Psoas muscle (tissue), 8 donors: ENCODE data around the gene FOXP1. TPM values are rescaled to one million over a fixed set of nuclear protein-coding genes. Genes with fewer than 3 reads are reported as not detected.

Experiments
- ATAC-seq, 4 donors: fragments of 200-7000 bp; cut with Tn5 transposase; one replicate each; pipeline ENCODE4 v1.9.1; 2020; ENCODE audit warnings: moderate library complexity in 3 of 4, mild to moderate bottlenecking in 2 of 4
- DNase-seq, 2 donors: peaks; one replicate each; pipeline ENCODE4 v3.0.0-alpha.2; 2020
- H3K27ac ChIP-seq: fragments of 200-600 bp; one replicate; pipeline ENCODE4 v1.8.0; 2022
- H3K27me3 ChIP-seq, 3 donors: fragments of 200-600 bp in 1 of 3; one replicate each; pipeline versions ENCODE4 v1.6.1 to v1.8.0; 2013 to 2022; ENCODE audit warnings: low read length in 2 of 3, mild to moderate bottlenecking in 2 of 3, moderate library complexity in 1 of 3; ENCODE audit not compliant: insufficient read depth in 3 of 3
- H3K36me3 ChIP-seq, 2 donors: fragments of 200-600 bp in 1 of 2; one replicate each; pipeline versions ENCODE4 v1.6.1 to v1.8.0; 2013 to 2022; ENCODE audit warnings: low read depth in 1 of 2, mild to moderate bottlenecking in 1 of 2, moderate library complexity in 1 of 2; ENCODE audit not compliant: insufficient read depth in 1 of 2
- H3K4me1 ChIP-seq: fragments of 200-600 bp; one replicate; pipeline ENCODE4 v1.8.0; 2022
- H3K4me3 ChIP-seq: fragments of 200-600 bp; one replicate; pipeline ENCODE4 v1.8.0; 2022; ENCODE audit warnings: mild to moderate bottlenecking
- H3K9me3 ChIP-seq: fragments of 200-600 bp; one replicate; pipeline ENCODE4 v1.8.0; 2022
- WGBS, 3 donors: extraction: QIAGEN DNeasy Blood & Tissue Kit; methylation state at CpG; one replicate each; pipeline versions ENCODE4 v1.1.6 to v1.1.7; 2013; 5-methylcytosine and 5-hydroxymethylcytosine counted together
- intact Hi-C, 2 donors: fragments of 100-400 bp; cut with DNase I; formaldehyde crosslinking; loops; one replicate each; pipeline versions ENCODE4 v1.11.0 to v1.14.2; 2022
- polyA plus RNA-seq, 3 donors: library from polyadenylated mRNA; stranded (reverse); fragments of 200-250 nt; gene quantifications; one replicate each; pipeline ENCODE4 v1.2.3, GENCODE V29; 2013
- total RNA-seq, 4 donors: library from RNA; stranded (reverse); fragmentation: NEBNext Ultra II Directional in 2 of 4; extraction: Animal tissue kit (Norgen Biotek cat#: 25700) in 2 of 4; gene quantifications; one replicate each; pipeline versions ENCODE4 v1.2.1 to v1.2.4, GENCODE V29; 2021 to 2023
- TF ChIP-seq, protein P1 (sequence below): fragments of 200-600 bp; IDR thresholded peaks from one replicate; pipeline ENCODE4 v1.8.0; 2022; ENCODE audit warnings: antibody characterized with exemption
- donor health status: healthy with polysubstance abuse.
- donor health status: DM: no; HTN: no; CAD: no; lungs with moderate emphysema.
- donor health status: Bipolar disorder and iron deficiency.
- donor health status: healthy.
- donor health status: DM: yes; HTN: yes; CAD: no.
- donor health status: DM: no; HTN: no; CAD: no.
- donor health status: DM: no; HTN: no; CAD: no.
- donor health status: DM: yes; HTN: yes; CAD: no.

Gene FOXP1
- total and polyA plus RNA-seq, 7 donors = 2.6 to 26.4 (median 15.4) TPM

DNA sequence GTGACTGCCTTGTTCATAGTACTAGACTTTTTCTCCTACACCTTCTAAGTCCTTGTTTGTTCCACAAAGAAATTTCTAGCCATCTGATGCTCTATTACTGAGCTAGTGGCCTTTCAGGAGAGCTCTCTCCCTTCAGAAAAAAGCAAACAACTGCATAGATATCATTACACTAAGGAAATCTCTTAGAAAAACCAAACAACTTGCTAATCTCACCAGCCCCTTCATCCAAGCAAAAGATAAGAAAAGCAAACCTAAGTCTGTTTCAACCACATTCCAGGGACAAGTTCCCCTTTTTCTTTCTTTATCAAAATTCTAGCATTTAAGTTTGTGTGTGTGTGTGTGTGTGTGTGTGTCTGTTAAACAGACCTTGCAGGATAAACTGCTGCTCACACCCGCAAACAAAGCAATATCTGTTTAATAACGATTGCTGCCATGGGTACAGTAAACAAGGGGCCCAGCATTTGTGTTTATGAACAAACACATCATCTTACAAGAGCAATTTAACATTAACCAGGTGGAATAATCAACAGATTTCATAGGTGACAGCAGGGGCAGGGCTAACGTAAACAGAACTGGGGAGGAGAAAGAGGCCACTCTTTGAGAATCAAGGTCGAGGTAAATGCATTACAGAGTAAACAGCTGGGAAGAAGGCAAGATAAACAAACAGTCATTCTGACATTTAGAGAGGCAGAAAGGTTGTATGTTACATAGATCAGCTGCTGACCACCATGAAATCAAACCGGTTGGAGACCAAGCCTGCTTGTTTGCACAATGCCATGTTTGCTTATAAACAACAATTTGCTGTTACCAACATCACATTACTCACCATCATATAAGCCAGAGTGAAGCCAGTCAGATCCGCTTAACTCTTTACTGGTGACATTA lies 375.1 kb downstream of the FOXP1 start:
- intact Hi-C loops = no loop called here
- TF ChIP-seq, protein P1, sequence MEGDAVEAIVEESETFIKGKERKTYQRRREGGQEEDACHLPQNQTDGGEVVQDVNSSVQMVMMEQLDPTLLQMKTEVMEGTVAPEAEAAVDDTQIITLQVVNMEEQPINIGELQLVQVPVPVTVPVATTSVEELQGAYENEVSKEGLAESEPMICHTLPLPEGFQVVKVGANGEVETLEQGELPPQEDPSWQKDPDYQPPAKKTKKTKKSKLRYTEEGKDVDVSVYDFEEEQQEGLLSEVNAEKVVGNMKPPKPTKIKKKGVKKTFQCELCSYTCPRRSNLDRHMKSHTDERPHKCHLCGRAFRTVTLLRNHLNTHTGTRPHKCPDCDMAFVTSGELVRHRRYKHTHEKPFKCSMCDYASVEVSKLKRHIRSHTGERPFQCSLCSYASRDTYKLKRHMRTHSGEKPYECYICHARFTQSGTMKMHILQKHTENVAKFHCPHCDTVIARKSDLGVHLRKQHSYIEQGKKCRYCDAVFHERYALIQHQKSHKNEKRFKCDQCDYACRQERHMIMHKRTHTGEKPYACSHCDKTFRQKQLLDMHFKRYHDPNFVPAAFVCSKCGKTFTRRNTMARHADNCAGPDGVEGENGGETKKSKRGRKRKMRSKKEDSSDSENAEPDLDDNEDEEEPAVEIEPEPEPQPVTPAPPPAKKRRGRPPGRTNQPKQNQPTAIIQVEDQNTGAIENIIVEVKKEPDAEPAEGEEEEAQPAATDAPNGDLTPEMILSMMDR = no peak
- no peak overlapping the region for H3K27ac ChIP-seq

GRCh38 chr3:71207632-71208031 lies 375.9 kb downstream of the FOXP1 start:
- Histone ChIP-seq H3K4me1 (peaks cover 25% of the 10 kb centered on the region), H3K4me3 (no peak overlapping the region), H3K27ac (no peak overlapping the region), H3K9me3 (no peaks in the 10 kb centered on the region), H3K27me3 (no peaks in the 10 kb centered on the region), H3K36me3 (no peaks in the 10 kb centered on the region)
- intact Hi-C loops = no loop called here
- 95 to 96% (median 95%) methylated on average over 3 of the region's 3 CpGs for whole genome bisulfite sequencing, 3 donors
- ATAC-seq (no peak), DNase-seq (no peak)
- TF ChIP-seq, protein P1 = no peak

More for the DNA sequence above, 375.1 kb downstream of the FOXP1 start:
- 53 to 58% (median 57%) methylated on average over 6 of the region's 6 CpGs for WGBS, 3 donors
- peak; percentile 34 to 67 (median 42) for ATAC-seq
- Histone ChIP-seq H3K4me1 (peaks cover 25% of the 10 kb centered on the region), H3K27me3 (no peaks in the 10 kb centered on the region), H3K4me3 (no peak overlapping the region), H3K36me3 (no peaks in the 10 kb centered on the region), H3K9me3 (no peaks in the 10 kb centered on the region)
- DNase-seq = no peak

GRCh38 chr3:71206305-71207165 lies 377.0 kb downstream of the FOXP1 start:
- no peaks in the 10 kb centered on the region for H3K36me3 ChIP-seq
- no peaks in the 10 kb centered on the region for H3K27me3 ChIP-seq
- no peak overlapping the region for H3K4me3 ChIP-seq
- 90 to 95% (median 93%) methylated on average over 10 of the region's 10 CpGs for WGBS, 3 donors
- no peaks in the 10 kb centered on the region for H3K9me3 ChIP-seq
- no peak overlapping the region for H3K27ac ChIP-seq
- ATAC-seq (no peak), DNase-seq (no peak)
- TF ChIP-seq, protein P1 = no peak
- intact Hi-C loops = no loop called here
- peaks cover 25% of the 10 kb centered on the region for H3K4me1 ChIP-seq

DNA sequence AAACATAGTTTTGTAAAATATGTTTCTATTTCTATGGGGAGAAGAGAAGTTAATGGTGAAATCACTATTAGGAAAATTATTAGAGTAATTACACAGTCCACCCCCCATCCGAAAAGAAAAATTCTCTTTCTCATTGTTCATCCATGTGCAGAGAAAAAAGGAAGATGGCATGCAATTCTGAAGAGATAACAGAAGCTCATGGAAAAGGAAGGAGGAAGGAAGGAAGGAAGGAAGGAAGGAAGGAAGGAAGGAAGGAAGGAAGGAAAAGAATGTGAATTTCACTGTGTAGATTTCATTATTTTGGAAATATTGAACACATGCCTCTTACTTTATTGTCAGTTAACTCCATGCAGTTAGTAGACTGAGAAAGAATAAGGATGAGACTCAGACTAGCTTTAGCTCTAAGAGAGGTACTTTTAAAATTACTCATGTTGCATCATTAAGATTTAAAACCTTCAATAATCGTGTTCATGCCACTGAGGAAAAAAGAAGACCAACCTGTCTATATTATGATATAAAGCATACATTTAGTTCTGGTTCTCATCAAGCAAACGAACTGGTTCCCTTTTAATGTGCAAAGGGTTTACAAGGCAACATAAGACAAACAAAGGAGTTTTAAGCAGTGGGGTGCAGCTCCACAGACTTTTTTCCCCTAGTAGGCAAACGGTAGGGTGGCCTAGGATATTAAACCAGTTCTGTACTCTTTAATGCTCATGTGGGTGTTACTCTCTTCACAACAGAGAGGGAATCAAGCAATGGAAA lies 379.6 kb downstream of the FOXP1 start:
- peaks cover 4% of the 10 kb centered on the region for H3K4me1 ChIP-seq
- intact Hi-C loops = no loop called here
- no peaks in the 10 kb centered on the region for H3K9me3 ChIP-seq

More for the DNA sequence above, 379.6 kb downstream of the FOXP1 start:
- ATAC-seq (no peak), DNase-seq (no peak)
- 84 to 93% (median 89%) methylated on average over 4 of the region's 4 CpGs for WGBS, 3 donors
- Histone ChIP-seq H3K27me3 (no peaks in the 10 kb centered on the region), H3K27ac (no peak overlapping the region), H3K36me3 (no peaks in the 10 kb centered on the region), H3K4me3 (no peak overlapping the region)
- TF ChIP-seq, protein P1 = no peak
